ENCODE measurements around the gene SEL1L2. TPM values are rescaled to one million over a fixed set of nuclear protein-coding genes. Genes with fewer than 3 reads are reported as not detected.

Gene SEL1L2, protein sequence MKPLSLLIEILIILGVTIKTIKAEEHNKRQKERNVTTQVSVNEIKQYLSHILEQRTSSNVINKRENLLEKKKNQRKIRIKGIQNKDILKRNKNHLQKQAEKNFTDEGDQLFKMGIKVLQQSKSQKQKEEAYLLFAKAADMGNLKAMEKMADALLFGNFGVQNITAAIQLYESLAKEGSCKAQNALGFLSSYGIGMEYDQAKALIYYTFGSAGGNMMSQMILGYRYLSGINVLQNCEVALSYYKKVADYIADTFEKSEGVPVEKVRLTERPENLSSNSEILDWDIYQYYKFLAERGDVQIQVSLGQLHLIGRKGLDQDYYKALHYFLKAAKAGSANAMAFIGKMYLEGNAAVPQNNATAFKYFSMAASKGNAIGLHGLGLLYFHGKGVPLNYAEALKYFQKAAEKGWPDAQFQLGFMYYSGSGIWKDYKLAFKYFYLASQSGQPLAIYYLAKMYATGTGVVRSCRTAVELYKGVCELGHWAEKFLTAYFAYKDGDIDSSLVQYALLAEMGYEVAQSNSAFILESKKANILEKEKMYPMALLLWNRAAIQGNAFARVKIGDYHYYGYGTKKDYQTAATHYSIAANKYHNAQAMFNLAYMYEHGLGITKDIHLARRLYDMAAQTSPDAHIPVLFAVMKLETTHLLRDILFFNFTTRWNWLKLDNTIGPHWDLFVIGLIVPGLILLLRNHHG
- total RNA-seq, result not detected

DNA sequence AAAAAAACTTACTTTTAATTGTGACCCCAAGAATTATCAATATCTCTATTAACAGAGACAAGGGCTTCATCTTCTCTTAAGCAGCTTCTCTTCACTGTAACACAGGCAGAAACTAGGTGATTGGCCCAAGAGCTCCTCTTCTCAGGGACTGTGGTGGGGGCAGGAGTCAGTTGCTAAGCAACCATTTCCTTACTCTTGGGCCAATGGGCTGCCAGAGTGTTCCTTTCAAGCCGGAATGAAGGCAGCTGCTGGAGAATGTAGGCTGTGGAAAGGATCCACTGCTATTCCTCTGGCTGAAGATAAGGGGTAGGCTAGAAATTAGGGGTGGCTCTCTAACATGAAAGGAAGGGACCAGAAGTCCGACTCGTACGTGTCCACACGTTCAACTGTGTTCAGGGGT, at the start of gene SEL1L2:
SEL1L2 (minus strand) TSS at position 150 of the 400 bp plus-strand sequence; CDS start at position 70, 80 bp downstream.
- TF ChIP-seq POLR2A (IDR thresholded peaks at IDR 0.05), result no peak
- TF ChIP-seq, protein P1, sequence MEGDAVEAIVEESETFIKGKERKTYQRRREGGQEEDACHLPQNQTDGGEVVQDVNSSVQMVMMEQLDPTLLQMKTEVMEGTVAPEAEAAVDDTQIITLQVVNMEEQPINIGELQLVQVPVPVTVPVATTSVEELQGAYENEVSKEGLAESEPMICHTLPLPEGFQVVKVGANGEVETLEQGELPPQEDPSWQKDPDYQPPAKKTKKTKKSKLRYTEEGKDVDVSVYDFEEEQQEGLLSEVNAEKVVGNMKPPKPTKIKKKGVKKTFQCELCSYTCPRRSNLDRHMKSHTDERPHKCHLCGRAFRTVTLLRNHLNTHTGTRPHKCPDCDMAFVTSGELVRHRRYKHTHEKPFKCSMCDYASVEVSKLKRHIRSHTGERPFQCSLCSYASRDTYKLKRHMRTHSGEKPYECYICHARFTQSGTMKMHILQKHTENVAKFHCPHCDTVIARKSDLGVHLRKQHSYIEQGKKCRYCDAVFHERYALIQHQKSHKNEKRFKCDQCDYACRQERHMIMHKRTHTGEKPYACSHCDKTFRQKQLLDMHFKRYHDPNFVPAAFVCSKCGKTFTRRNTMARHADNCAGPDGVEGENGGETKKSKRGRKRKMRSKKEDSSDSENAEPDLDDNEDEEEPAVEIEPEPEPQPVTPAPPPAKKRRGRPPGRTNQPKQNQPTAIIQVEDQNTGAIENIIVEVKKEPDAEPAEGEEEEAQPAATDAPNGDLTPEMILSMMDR (IDR thresholded peaks at IDR 0.05), result no peak

DNA sequence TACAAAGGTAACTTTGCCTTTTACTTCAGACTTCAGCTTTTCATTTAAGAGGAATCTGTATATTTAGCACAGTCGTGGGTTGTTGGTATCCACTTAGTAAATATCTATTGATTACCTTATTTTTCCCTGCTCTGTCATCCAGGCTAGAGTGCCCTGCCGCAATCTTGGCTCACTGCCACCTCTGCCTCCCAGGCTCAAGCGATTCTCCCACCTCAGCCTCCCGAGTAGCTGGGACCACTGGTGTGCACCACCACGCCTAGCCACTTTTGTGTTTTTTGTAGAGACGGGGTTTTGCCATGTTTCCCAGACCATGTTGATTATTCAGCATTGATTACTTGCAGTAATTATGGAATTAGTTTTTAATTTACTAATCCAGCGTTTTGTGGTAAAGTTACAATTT, 46.2 kb upstream of the SEL1L2 start:
- Histone ChIP-seq H3K4me3 (no peak overlapping the region), H3K36me3 (no peaks in the 10 kb centered on the region), H3K9me3 (no peaks in the 10 kb centered on the region), H3K4me1 (no peaks in the 10 kb centered on the region), H3K27me3 (no peaks in the 10 kb centered on the region), H3K27ac (no peak overlapping the region)
- DNase-seq, result no peak
- TF ChIP-seq, protein P1 (IDR thresholded peaks at IDR 0.05), result no peak

More for the DNA sequence above, at the start of gene SEL1L2:
- H3K4me1 ChIP-seq, result no peaks in the 10 kb centered on the region
- peaks cover 0 to 5% (median 0%) of the 10 kb centered on the region in 4 donors for H3K9me3 ChIP-seq
- H3K4me3 ChIP-seq, result no peak within 1 kb of the TSS
- no peak within 1 kb of the TSS for H3K27ac ChIP-seq
- H3K36me3 ChIP-seq, result no peaks in the 10 kb centered on the region
- H3K27me3 ChIP-seq, result no peaks in the 10 kb centered on the region
- no peak for DNase-seq

DNA sequence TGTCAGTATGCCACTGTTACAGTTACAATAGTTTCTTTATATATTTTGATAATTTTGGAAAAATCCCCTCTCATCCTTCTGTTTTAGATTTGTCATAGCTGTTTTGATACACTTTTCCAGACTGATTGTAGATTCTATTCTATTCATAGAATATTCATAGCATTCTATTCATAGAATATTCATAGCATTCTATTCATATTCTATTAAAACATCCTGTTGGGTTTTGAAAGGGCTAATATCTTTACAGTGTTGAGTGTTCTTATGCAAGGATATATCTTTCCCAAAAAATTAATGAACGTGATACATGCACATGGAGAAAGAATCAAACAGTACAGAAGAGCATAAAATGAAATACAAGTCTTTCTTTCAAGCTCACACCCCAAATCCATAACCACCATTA, 42.9 kb upstream of the SEL1L2 start:
- H3K27ac ChIP-seq, result no peak overlapping the region
- no peaks in the 10 kb centered on the region for H3K4me1 ChIP-seq
- H3K4me3 ChIP-seq, result no peak overlapping the region
- no peaks in the 10 kb centered on the region for H3K36me3 ChIP-seq
- H3K9me3 ChIP-seq, result no peaks in the 10 kb centered on the region
- no peaks in the 10 kb centered on the region for H3K27me3 ChIP-seq
- no peak for DNase-seq
- no peak for TF ChIP-seq POLR2A (IDR thresholded peaks at IDR 0.05)
- TF ChIP-seq, protein P1 (IDR thresholded peaks at IDR 0.05), result no peak

GRCh38 chr20:14030991-14031390, 40.6 kb upstream of the SEL1L2 start:
- no peak overlapping the region for H3K27ac ChIP-seq
- no peaks in the 10 kb centered on the region for H3K9me3 ChIP-seq
- no peak overlapping the region for H3K4me3 ChIP-seq
- H3K4me1 ChIP-seq, result no peaks in the 10 kb centered on the region
- no peaks in the 10 kb centered on the region for H3K27me3 ChIP-seq
- no peaks in the 10 kb centered on the region for H3K36me3 ChIP-seq
- no peak for DNase-seq
- no peak for TF ChIP-seq POLR2A (IDR thresholded peaks at IDR 0.05)
- TF ChIP-seq, protein P1 (IDR thresholded peaks at IDR 0.05), result no peak

DNA sequence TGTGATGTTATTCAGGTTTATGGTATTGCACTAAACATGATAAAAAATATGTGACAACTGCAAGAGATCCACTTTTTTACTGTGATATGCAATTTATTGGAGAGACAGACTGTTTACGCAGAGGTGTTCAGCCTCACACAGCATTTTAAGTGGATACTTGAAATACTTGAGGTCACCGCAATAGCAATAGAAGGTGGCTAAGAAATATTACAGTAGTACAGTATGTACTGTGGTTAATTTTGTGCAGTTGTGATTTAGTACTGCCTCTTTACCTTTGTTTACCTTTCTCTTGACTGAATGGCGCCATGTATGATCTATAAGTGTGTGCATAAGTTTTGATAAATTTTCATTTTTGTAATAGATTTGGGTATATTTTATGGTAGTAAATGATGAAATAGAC, 22.3 kb upstream of the SEL1L2 start:
- Histone ChIP-seq H3K9me3 (peaks cover 0 to 4% (median 0%) of the 10 kb centered on the region in 4 donors), H3K36me3 (no peaks in the 10 kb centered on the region), H3K4me3 (no peak overlapping the region), H3K27ac (no peak overlapping the region), H3K27me3 (no peaks in the 10 kb centered on the region), H3K4me1 (no peaks in the 10 kb centered on the region)
- TF ChIP-seq, protein P1 (IDR thresholded peaks at IDR 0.05), result no peak
- no peak for TF ChIP-seq POLR2A (IDR thresholded peaks at IDR 0.05)
- no peak for DNase-seq

Measured in Peyer's patch (tissue), 4 donors.